ENCODE data around the gene MYL3.

MYL3 gene

DNA sequence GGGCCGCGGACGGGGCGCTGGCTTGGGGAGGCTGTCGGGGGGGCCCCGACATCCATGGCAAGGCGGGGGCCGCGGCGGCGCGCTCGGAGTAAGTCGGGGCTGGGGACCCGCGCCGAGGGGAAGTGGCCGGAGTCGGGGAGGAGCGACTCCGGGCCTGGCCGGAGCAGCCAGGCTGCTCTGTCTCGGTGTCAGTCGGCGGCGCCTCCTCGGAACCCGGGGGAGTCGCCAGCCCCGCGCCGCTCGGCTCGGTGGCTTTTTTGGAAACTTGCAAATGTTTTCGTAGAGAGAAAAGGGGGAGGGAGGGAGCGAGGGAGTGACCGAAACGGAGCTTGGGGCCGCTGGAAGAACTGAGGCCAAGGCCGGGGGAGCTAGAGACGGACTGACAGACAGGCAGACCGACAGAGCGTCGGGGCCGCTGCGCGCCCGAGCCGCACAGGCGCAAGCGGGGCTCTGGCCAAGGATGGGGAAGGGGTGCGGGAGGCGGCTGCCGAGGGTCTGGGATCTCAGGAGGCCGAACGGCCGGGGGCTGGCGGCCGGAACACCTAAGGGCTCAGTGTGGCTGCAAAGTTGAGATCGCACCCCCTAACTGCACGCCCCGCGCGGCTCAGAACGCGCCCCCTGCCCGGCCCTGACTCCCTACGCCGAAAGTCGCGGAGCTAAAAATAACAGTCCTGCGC, 19.3 kb upstream of the MYL3 start:
- no peak for DNase-seq

DNA sequence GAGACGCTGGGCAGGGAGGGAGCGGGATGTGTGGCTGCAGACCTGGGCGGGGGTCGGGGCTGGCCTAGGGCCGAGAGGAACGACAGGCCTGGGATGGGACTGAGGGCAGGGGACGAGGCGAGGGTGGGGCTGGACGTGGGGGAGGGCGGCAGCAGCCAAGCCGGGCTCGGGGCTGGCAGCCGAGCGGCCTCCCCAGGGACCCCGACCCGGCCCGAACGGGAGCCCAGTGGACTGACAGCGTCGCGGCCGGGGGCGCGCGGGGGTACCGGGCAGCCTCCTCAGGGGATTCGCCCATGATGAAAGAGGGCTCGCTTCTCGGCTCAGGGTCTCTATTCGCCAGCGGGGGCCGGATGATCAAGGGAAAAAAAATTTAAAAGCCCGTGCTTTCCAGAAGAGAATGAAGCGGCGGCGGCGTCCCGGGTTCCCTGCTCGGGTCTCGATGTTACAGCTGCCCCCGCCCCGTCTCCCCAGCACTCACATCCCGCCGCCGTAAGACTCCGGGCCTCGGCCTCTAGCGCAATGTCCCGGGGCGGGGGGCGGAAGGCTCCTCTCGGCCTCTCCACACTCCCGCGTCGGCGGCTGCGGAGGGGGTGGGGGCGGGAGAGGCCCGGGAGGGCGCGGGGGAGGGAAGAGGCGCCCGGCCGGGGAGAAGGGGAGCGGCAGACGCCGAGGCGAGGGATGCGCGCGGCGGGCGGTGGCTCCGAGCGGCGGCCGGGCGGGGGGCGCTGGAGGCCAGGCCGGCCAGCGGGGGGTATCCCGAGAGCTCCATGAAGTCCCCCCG, 18.5 kb upstream of the MYL3 start:
- no peak for DNase-seq

DNA sequence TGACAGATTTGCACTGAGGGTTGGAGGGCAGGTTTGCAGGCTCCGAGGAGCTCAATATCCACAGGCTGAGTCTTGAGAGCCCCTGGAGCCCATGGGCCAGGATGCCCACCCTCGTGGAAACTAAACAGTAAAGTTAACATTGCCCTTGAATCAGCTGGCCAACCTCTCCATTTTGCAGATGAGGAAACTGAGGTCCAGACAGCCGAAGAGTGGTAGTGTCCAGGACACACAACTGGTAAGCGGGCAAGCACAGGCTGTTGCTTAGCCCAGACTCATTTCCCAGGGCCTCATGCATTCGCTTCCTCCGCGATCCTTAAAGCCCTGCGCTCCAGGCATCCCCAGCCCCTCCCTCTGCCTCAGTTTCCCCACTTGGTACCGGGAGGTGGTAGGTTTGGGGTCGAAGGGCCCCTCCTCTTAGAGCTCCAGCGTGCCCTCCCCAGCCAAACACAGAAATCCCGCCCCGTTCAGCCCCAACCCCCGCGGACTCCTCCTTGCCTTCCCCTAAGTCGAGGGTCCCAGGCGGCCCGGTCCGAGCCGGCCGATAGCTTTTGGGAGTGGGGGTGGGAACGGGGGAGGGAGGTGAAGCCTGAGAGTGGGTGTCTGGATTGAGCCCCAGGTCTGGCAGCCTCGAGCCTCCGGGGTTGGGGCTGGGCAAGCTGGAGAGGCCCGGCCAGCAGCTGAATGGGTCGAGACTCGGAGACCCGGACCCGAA, 17.8 kb upstream of the MYL3 start:
- no peak for DNase-seq

DNA sequence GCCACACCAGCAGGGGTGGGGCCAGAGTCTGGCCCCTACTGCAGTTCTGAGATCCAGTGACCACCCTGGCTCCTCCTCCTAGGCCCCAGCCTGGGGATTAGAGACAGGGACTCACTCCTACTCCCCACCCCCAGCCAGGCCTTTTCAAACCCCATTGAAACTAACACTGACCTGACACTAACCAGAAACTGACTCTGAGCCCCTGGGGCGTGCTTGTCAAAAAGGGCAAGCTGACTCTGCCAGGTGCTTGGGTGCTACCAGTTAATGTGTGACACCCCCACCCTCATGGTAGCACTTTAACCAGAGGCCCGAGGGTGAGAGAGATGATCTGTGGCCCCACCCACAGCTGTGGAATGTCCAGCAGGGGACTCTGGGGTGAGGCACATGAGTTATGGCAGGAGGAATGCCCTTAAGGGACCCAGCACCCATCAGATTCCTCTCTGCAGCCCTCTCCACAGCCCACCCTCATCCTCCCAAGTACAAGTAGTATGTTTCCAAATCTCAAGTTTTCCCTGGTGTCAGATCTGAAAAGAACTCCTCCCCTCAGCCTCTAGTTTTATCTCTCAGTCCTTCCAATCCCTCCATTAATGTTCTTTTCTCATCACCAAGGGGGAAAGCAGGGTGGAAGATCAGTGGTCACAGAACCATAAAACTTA, 15.7 kb upstream of the MYL3 start:
- DNase-seq = no peak

DNA sequence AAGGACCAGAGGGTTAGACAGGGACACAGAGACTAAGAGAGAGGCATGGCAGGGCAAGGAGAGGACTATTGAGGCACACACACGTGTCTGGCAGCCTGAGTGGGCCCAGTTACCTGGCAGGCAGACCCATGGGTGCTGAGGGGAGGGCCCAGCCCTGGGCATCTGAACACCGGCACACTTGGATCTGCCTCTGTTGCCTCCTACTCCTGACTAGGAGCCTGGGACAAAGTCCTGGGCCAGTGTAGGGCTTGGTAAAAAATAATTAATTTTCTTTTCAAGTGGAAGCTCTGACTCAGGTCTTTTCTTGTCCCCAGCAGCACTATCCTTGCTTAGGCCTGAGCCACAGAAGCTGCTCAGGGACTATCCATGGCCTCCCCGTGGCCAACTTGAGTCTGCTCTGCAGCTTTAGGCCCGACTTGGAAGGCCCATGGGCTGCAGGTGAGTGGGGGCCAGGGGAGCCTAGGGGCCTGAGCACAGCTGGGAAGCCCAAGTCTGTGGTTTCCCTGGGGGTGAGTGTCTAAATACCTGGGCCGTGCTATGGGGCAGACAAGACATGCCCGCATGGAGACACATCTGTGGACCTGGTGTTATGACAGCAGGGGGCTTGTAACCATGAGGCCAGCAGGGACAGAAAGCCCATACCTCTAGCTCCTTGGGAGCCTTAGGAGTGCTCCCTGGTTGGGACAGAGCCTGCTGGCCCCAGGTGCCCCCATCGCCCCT, 14.3 kb upstream of the MYL3 start, which contains the start of gene PTH1R:
TSS of gene PTH1R (plus strand) at position 316 of the 720 bp plus-strand sequence. CDS start 5,839 bp downstream, outside the sequence.
- DNase-seq = no peak

DNA sequence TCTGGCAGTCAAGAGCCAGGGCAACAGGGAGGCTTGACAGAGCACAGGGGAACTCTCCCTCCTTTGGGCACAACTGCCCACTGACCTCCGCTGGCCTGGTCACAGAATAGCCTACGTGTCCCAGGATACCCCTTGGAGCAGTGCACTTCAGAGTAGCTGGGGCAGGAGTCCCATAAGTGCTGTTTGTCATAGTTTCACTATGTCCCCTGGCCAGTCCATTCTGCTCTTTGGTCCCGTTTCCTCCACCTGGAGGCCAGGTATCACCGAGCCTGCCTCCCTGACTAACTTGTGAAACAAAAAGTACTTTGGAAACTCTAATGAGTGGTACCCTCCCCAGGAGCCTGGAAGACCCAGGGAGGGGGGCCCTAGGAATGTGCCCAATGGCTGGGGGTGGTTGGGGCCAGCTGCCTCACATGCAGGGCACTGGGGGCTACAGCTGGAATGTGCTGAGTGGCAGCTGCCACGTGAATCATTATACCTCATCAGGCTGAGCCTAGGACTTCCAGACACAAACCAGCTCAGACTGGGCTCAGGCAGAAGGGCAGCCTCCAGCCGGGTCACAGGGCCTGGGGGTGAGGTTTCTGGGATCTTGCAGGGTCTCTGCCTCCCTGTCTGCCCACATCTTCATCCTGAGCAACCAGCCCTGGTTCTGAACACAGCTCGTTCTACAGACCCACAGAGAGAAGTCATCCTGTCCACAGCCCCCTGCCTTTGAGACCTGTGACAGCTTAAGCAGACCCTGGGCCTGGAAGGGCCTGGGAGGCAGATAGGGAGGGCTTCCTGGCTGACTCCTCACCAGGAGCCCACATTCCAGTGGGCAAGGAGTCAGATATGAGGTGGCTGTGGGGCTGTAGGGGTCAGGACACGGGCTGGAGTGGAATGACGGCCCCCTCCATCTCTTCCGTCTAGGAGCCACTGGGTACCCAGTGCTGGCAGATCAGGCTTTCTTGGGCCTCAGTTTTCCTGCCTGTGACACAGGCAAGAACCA, 13.4 kb upstream of the MYL3 start:
- no peak for DNase-seq

DNA sequence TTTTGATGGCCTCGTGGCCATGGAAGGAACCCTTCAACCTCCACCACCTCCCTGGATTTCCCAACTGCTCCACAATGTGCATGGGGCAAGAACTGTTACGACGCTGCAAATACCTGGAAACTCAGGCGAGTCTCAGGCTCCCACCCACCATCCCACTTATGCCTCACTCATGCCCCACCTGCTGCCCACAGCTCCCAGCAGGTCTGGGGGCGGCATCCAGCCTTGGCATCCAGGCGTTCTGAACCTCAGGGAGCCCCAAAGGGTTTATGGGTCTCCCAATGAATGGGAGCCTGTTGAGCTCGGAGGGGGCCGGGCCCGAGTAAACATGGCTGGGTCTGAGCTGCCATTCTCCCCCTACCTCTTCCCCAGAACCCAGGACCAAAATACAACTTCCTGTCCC, 12.3 kb upstream of the MYL3 start:
- no peak for DNase-seq

DNA sequence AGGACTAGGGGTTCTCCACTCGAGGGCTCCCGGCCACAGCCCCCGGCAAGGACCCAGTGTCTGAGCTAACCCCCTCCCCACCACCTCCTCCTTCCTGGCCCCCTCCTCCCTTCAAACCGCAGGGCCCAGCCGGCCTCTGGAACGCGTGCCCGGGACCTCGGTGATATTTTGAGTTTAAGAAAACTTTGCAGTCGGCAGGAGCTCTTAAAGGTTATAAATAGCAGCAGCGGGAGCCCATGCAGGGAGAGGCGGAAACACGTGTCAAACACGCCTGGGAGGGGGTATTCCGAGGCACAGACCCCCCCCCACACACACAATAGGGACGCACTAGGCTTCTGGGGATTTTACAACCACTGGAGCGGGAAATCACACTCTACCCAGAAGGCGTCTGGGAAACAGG, 11.2 kb upstream of the MYL3 start:
- DNase-seq = no peak

DNA sequence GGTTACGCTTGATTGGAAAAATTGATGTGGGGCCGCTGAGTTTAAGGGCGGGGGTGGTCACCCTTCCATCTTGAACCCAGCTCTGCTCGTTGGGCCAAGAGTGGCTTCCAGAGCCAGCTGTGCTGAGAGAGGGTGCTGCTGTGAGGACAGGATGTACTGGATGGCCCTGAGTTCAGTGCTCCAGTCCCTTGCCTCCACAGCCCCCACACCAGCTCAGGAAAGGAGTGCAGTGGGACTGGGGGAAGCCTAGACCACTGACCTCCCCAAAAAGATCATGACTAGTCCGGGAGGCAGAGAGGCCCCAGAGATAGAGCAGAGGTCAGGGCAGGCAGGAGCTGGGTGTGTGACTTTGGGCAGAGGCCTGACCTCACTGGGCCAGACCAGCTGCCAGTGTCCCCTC, 10.3 kb upstream of the MYL3 start:
- DNase-seq = no peak

DNA sequence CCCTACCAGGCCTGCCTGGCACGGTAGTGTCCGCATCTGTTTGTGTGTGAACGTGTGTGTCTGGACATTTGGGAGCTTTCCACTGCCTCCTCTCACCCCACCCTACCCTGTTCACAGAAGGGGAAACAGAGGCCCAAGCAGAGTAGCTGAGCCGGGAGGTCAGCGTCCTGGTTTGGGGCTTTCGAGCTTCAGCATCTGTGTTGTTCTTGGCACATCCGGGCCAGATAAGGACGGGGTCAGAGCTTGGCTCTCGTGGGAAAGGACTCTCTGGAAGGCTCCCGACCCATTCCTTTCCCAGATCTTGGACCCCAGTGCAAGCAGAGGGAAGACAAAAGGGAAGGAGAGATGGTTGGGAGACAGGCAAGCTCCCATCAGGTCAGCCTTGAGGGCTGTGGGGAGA, 8.0 kb upstream of the MYL3 start:
- no peak for DNase-seq

DNA sequence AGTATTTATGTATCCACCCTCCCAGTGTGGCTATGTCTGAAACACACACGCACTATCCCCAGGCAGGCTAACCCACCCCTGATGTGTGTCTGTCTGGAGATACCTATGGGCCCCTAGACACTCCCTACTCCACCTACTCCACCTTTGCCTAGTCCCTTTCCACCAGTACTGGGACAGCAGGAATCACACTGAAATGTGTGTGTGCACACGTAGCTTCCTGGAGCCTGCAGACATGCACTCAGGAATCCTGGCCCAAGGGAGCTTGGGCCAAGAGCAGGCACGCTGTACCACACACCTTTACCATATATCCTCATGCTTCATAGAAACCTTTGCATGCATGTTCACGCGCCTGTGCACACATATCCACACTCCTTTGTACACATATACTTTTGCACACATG, 7.4 kb upstream of the MYL3 start:
- DNase-seq = no peak

DNA sequence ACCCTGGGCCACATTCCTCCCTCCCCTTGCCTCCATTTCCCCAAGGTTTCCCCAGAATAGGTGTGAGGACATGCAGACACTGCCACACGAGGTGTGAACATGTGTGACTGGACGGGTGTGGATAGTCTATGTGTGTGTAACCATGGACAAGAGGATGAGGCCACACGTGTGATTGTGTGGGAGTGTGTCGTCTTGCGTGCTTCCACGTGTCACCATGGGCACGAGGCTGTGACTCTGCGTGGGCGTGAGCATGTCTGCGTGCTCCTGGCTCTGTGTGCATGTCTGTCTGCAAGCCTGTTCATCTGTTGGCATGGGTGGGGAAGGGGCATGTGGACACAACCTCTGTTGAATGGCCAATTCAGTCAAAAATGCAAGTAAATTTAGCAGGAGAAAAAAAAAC, 6.2 kb upstream of the MYL3 start:
- no peak for DNase-seq

DNA sequence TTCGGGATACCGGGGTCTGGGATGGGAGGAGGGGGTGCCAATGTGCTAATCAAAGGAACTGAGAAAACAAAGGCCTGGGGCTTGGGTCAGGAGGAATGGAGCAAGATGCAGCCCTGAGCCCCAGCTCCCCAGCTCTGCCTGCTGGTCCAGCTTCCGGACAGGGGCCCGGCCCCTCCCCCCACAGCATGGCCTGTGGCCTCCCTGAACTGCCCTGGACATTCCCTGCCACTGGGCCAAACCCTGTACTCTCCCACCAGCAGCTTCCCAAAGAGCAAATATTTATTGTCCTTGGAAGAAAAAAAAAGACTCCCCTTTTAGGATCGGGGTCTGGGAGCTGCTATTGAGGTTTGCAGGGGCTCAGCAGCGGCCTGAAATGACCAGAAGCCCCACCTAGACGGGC, 5.7 kb upstream of the MYL3 start:
- DNase-seq = no peak

DNA sequence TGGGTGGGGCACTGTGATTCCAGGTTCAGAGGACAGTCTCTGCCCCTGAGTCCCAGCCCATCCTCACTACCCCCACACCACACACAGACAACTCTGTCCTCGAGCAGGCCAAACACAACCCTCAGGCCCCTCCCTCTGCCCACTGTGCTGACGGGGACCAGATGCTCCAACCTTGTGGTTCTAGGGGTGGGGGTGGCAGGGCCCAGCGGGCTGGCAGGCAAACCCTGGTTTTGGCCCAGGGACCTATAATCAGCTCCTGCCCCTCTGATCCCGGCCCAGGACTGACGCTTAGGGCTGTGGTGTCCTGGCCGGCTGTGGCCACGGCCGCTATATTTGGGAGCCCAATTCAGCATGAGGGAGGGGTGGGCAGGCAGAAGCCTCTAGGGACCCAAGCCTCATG, 5.0 kb upstream of the MYL3 start:
- no peak for DNase-seq

DNA sequence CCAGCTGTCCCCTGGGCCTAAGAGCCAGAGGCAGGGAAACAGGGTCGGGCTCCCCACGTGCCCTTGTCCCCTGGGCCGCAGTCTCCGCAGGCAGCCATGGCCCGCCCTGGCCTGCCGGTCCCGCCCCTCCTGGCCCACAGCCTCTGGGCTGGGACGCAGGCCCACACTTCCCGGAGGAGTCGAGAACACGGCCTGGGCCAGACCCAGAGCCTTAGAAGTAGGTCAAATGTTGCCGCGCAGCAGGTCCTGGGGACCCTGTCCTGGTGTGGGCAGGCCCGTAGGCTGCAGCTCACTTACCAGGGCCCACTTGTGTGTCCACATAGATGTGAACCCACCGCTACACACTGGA, 4.3 kb upstream of the MYL3 start:
- no peak for DNase-seq

DNA sequence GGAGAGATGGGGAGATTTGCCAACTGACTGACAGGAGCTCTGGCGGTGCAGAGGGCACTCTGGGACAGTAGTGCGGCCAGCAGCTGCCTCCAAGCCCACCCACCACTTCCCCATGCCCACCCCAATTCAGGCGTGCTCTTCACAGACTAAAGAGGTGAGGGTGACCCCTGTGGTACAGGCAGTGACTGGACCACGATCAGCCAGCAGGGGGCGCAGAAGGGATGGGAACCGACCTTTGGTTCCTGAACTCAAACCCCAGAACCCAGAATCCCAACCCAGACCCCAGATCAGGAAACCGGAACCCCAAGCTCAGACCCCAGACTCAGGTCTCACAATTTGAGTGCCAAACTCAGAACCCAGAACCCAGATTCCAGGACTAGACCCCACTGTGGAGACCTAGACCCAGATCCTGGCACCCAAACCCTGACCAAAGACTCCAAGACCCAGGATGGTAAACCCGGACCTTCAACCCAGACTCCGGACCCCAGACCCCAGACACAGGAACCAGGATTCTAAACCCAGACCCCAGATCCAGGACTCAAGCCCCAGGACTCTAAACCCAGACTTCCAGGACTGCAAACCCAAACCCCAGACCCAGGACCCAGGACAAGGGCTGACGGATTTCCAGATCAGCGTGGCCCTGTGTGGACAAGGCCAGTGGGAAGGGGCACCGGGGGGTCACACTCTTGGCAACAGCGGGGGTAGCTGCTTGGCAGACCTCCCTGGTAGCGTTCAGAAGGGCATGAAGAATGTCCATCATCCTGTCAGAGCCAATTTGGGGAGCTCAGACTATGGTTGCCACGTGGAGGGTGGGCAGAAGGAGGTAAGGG, 3.7 kb upstream of the MYL3 start:
- peak; percentile 3 for DNase-seq

DNA sequence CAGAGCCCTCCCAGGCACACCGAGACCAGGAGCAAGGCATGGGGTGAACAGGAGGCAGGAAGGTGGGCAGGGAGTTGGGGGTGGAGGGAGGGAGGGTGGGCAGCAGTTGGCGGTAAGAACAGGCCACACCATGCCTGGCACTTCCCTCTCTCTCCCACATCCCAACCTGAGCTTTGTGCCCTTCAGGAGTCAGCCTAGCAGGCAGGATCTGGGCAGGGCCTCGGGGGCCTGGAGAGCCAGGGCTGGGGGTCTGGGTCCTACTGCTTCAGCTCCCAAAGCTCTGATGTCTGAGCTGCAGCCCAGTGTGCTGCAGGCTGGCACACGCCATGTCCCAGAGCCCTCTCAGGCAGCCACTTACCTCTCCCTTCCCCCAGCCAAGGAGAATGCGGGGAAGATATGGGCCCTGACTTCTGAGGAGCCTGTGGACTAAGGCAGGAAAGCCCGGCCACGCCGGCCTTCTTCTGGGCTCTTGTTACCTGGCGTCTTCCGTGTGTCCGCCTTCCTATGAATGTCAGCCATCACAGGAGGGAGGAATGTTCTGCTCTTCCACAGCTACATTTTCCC, 2.9 kb upstream of the MYL3 start:
- DNase-seq = no peak

DNA sequence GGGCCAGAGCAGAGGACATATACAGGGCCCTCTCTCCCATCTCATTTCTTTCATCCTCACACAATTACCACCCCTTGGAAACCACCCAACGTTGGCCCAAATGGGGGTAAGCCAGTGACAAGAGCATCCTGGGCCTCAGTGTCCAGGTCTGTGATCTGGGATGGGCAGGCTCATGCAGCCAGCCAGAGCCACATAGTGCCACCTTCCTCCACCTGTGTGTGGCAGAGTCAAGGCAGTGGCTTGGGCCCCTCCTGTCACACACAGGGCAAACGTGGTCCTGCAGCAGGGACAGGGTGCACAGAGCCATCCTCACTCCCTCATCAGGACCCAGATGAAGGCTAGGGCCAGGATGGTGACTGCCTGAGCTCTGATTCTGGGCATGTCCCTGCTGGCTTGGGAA, 2.3 kb upstream of the MYL3 start:
- DNase-seq = no peak

DNA sequence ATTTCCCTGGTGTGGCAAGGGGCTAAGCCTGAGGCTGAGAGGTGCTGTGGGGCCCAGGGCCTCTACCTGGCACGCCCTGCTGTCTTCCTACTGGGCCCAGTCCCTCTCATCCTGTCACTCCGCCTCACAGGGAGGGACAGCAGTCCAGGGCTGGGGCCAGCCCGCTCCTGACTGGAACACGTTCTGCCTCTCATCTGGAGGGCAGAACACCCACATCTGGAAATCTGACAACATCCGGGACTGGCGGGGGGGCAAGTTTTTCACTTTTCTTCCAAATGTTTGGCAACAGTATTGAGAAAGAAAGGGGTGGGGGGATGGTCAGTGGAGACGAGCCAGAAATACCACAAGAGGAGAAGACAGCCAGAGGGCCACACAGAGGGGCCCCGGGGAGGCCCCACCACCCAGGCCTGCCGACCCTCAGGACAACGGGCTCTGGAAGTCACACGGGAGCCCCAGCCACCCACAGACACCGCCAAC, 1.8 kb upstream of the MYL3 start:
- DNase-seq = no peak
